Stomach (tissue), 9 donors: ENCODE data around the gene EFCAB11. TPM values are rescaled to one million over a fixed set of nuclear protein-coding genes. Genes with fewer than 3 reads are reported as not detected.

Source experiments
- DNase-seq, 2 donors: peaks; one replicate each; pipeline versions ENCODE4 v3.0.0 to v3.0.0-alpha.2; 2013 to 2019
- H3K27ac ChIP-seq, 5 donors: fragments of 200-600 bp in 4 of 5; sonication (generic) in 4 of 5; one replicate each; pipeline ENCODE4 v1.5.1; 2013 to 2019; ENCODE audit warnings: mild to moderate bottlenecking in 1 of 5, moderate library complexity in 1 of 5
- H3K27me3 ChIP-seq, 3 donors: fragments of 200-600 bp; sonication (generic); one replicate each; pipeline ENCODE4 v1.5.1; 2017 to 2019; ENCODE audit warnings: mixed run types in 1 of 3
- H3K36me3 ChIP-seq, 4 donors: fragments of 200-600 bp; sonication (generic); 1 replicate in 3 of 4; 2 replicates in 1 of 4; pipeline ENCODE4 v1.5.1; 2016 to 2019
- H3K4me1 ChIP-seq, 4 donors: fragments of 200-600 bp; sonication (generic); one replicate each; pipeline ENCODE4 v1.5.1; 2016 to 2019
- H3K4me3 ChIP-seq, 4 donors: fragments of 200-600 bp; sonication (generic) in 3 of 4; one replicate each; pipeline ENCODE4 v1.5.1; 2016 to 2019; ENCODE audit warnings: mild to moderate bottlenecking in 1 of 4
- H3K9me3 ChIP-seq, 4 donors: fragments of 200-600 bp; sonication (generic); one replicate each; pipeline ENCODE4 v1.5.1; 2016 to 2019
- EP300 ChIP-seq: sonication (generic); formaldehyde crosslinking; IDR thresholded peaks from one replicate; pipeline ENCODE4 v1.6.1; 2017; ENCODE audit warnings: antibody characterized with exemption
- POLR2A ChIP-seq, 4 donors: fragments of 450-650 bp; IDR thresholded peaks; one replicate each; pipeline ENCODE4 v1.6.1; 2016; ENCODE audit warnings: antibody characterized with exemption in 4 of 4, control low read depth in 2 of 4, mild to moderate bottlenecking in 1 of 4, moderate library complexity in 1 of 4
- POLR2AphosphoS5 ChIP-seq, 3 donors: sonication (generic); formaldehyde crosslinking; IDR thresholded peaks; one replicate each; pipeline ENCODE4 v1.6.1; 2016; ENCODE audit warnings: antibody characterized with exemption in 3 of 3
- WGBS, 5 donors: extraction: QIAGEN DNeasy Blood & Tissue Kit in 3 of 5; methylation state at CpG; one replicate each; pipeline versions ENCODE4 v1.1.5 to v1.1.7; 2013 to 2018; 5-methylcytosine and 5-hydroxymethylcytosine counted together
- intact Hi-C: fragments of 100-400 bp; cut with DNase I; formaldehyde crosslinking; loops from one replicate; pipeline ENCODE4 v1.15.1; 2023; ENCODE audit warnings: low total_unique reads
- polyA plus RNA-seq, 3 donors: library from polyadenylated mRNA; stranded (reverse); fragments of 200-250 nt; gene quantifications; one replicate each; pipeline ENCODE4 v1.2.3, GENCODE V29; 2013
- total RNA-seq, 5 donors: library from RNA; depleted of rRNA; stranded (reverse); fragments of >200 nt; gene quantifications; one replicate each; pipeline versions ENCODE4 v1.1.0 to v1.2.3, GENCODE V29; 2014 to 2016
- TF ChIP-seq, protein P1 (sequence below), 7 experiments: fragments of 450-650 bp in 4 of 7; fragments of 200-600 bp in 3 of 7; sonication (generic) in 3 of 7; IDR thresholded peaks; one replicate each; pipeline ENCODE4 v1.5.1; 2016 to 2019; ENCODE audit warnings: antibody characterized with exemption in 7 of 7, control low read depth in 2 of 7, mild to moderate bottlenecking in 1 of 7
- donor health status: healthy with polysubstance abuse.
- donor health status: Bipolar disorder and iron deficiency.
- donor health status: healthy.

EFCAB11 gene
- total and polyA plus RNA-seq, 8 donors: 4.5 to 20.4 (median 10.0) TPM

DNA sequence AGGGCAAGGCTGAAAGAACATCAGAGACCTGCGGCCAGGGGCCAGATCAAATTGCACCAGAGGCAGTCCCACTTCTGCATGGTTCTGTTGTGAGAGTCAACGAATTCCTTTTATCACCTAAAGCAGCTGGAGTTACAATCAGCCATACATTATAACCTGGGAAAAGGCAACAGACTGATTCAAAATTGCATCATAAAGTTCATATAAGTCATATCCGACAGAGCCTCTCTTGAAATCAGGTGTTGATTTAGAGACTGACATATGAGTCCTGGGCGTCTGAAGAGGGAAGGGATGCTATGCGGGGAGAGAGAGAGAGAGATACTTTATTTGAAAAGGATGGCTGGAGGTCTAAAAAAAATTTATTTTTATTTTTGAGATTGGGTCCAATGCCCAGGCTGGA lies 89.4 kb downstream of the EFCAB11 start:
- H3K4me1 ChIP-seq: no peaks in the 10 kb centered on the region
- H3K27ac ChIP-seq: no peak overlapping the region
- 89 to 94% (median 91%) methylated on average over 5 of the region's 5 CpGs for WGBS, 5 donors
- H3K4me3 ChIP-seq: no peak overlapping the region
- no peaks in the 10 kb centered on the region for H3K27me3 ChIP-seq
- peaks cover 0 to 11% (median 2%) of the 10 kb centered on the region in 4 donors for H3K9me3 ChIP-seq
- TF ChIP-seq EP300 (no peak), POLR2A (IDR thresholded peaks at IDR 0.05) (no peak), POLR2AphosphoS5 (IDR thresholded peaks at IDR 0.05) (no peak)
- TF ChIP-seq, protein P1, sequence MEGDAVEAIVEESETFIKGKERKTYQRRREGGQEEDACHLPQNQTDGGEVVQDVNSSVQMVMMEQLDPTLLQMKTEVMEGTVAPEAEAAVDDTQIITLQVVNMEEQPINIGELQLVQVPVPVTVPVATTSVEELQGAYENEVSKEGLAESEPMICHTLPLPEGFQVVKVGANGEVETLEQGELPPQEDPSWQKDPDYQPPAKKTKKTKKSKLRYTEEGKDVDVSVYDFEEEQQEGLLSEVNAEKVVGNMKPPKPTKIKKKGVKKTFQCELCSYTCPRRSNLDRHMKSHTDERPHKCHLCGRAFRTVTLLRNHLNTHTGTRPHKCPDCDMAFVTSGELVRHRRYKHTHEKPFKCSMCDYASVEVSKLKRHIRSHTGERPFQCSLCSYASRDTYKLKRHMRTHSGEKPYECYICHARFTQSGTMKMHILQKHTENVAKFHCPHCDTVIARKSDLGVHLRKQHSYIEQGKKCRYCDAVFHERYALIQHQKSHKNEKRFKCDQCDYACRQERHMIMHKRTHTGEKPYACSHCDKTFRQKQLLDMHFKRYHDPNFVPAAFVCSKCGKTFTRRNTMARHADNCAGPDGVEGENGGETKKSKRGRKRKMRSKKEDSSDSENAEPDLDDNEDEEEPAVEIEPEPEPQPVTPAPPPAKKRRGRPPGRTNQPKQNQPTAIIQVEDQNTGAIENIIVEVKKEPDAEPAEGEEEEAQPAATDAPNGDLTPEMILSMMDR (IDR thresholded peaks at IDR 0.05): no peak
- DNase-seq: no peak
- intact Hi-C loops: no loop called here
- no peaks in the 10 kb centered on the region for H3K36me3 ChIP-seq

DNA sequence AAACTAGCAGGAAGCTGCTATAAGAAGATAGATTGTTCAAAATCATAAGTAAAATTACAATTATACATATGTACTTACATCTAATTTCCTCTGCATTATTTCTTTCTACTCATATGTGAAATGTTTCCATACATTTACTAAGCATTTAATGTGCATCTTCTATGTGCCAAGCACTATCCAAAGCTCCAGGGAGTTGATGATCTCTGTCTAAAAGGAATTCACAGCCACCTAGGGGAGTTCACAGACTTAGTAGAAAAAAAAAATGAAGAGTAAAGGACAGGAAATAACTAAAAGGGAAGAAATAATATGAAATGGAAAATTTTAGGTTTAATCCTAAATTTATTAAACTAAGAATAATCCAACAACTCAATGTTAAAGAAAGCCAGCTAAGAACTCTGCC lies 91.7 kb downstream of the EFCAB11 start:
- intact Hi-C loops: no loop called here
- TF ChIP-seq EP300 (no peak), POLR2A (IDR thresholded peaks at IDR 0.05) (no peak), POLR2AphosphoS5 (IDR thresholded peaks at IDR 0.05) (no peak)
- TF ChIP-seq, protein P1 (IDR thresholded peaks at IDR 0.05): no peak
- Histone ChIP-seq H3K4me3 (no peak overlapping the region), H3K9me3 (peaks cover 0 to 8% (median 2%) of the 10 kb centered on the region in 4 donors), H3K4me1 (peaks cover 0 to 12% (median 0%) of the 10 kb centered on the region in 4 donors), H3K27ac (no peak overlapping the region), H3K36me3 (no peaks in the 10 kb centered on the region), H3K27me3 (no peaks in the 10 kb centered on the region)
- DNase-seq: no peak

DNA sequence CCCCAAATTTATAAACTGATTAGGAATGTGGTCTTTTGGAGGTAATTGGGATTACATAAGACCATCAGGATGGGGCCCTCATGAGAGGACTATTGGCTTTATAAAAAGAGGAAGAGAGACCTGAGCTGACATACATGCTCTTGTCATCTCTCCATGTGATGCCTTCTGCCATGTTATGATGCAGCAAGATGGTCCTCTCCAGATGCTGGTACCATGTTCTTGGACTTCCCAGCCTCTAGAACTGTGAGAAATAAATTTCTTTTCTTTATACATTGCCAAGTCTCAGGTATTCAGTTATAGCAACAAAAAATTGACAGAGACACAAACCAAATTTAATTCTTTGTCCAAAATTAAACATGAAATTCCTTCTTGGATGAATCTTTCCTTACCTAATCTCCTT lies 92.9 kb downstream of the EFCAB11 start:
- DNase-seq: no peak
- peaks cover 0 to 24% (median 2%) of the 10 kb centered on the region in 4 donors for H3K4me1 ChIP-seq
- no peak overlapping the region for H3K4me3 ChIP-seq
- TF ChIP-seq EP300 (no peak), POLR2AphosphoS5 (IDR thresholded peaks at IDR 0.05) (no peak), POLR2A (IDR thresholded peaks at IDR 0.05) (no peak)
- TF ChIP-seq, protein P1 (IDR thresholded peaks at IDR 0.05): no peak
- no peak overlapping the region for H3K27ac ChIP-seq
- intact Hi-C loops: no loop called here
- no peaks in the 10 kb centered on the region for H3K27me3 ChIP-seq
- H3K9me3 ChIP-seq: peaks cover 0 to 4% (median 0%) of the 10 kb centered on the region in 4 donors
- no peaks in the 10 kb centered on the region for H3K36me3 ChIP-seq

DNA sequence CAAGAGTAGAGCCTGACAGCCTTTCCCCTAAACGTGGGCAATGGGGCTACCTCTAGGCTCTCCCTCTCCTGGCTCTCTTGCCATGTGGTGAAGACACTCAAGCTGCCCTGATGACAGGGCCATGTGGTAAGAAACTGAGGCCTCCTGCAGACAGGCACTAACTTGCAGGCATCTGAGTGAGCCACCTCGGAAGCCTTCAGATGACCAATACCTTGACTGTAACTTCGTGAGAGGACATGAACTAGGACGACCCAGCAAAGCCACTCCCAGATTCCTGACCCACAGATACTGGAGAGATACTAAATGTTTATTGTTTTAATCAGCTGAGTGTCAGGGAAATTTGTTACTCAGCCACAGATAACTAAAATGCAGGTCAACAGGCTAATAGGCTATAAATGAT lies 96.4 kb downstream of the EFCAB11 start:
- no peak for TF ChIP-seq POLR2AphosphoS5 (IDR thresholded peaks at IDR 0.05)
- no peak for TF ChIP-seq EP300
- TF ChIP-seq, protein P1 (IDR thresholded peaks at IDR 0.05): no peak
- TF ChIP-seq POLR2A (IDR thresholded peaks at IDR 0.05): no peak
- DNase-seq: no peak
- intact Hi-C loops: no loop called here
- 54 to 74% (median 63%) methylated on average over 4 of the region's 4 CpGs for WGBS, 5 donors
- Histone ChIP-seq H3K4me1 (peaks cover 0 to 31% (median 5%) of the 10 kb centered on the region in 4 donors), H3K27me3 (no peaks in the 10 kb centered on the region), H3K9me3 (peaks cover 0 to 4% (median 0%) of the 10 kb centered on the region in 4 donors), H3K27ac (no peak overlapping the region), H3K4me3 (no peak overlapping the region), H3K36me3 (no peaks in the 10 kb centered on the region)
